Measurements from ENCODE around the gene SCG5.

Gene SCG5

GRCh38 chr15:32691689-32692038 lies 50.2 kb downstream of the SCG5 start:
- DNase-seq (ENCODE audit: low read depth), result no peak

GRCh38 chr15:32692286-32692685 lies 50.8 kb downstream of the SCG5 start:
- no peak for DNase-seq (ENCODE audit: low read depth)

GRCh38 chr15:32694222-32694983 lies 52.9 kb downstream of the SCG5 start:
- DNase-seq (ENCODE audit: low read depth), result no peak

GRCh38 chr15:32698773-32699390 lies 57.4 kb downstream of the SCG5 start:
- DNase-seq (ENCODE audit: low read depth), result no peak

- no peak for DNase-seq (ENCODE audit: low read depth)
Observed at GRCh38 chr15:32700501-32701150, 59.1 kb downstream of the SCG5 start.

- DNase-seq (ENCODE audit: low read depth), result no peak
Observed at GRCh38 chr15:32701863-32702262, 60.4 kb downstream of the SCG5 start.

GRCh38 chr15:32704395-32704981 lies 63.0 kb downstream of the SCG5 start:
- DNase-seq (ENCODE audit: low read depth), result no peak

- no peak for DNase-seq (ENCODE audit: low read depth)
Observed at GRCh38 chr15:32705446-32705845, 63.9 kb downstream of the SCG5 start.

GRCh38 chr15:32706704-32707103 lies 65.2 kb downstream of the SCG5 start:
- DNase-seq (ENCODE audit: low read depth), result peak; percentile 68

GRCh38 chr15:32707436-32707835 lies 65.9 kb downstream of the SCG5 start:
- no peak for DNase-seq (ENCODE audit: low read depth)

GRCh38 chr15:32709295-32710033 lies 68.0 kb downstream of the SCG5 start:
- DNase-seq (ENCODE audit: low read depth), result no peak

- peak; percentile 48 for DNase-seq (ENCODE audit: low read depth)
Observed at GRCh38 chr15:32715276-32715675, 73.8 kb downstream of the SCG5 start.

- no peak for DNase-seq (ENCODE audit: low read depth)
Observed at GRCh38 chr15:32716216-32716914, 74.9 kb downstream of the SCG5 start.

GRCh38 chr15:32716915-32717425 lies 75.5 kb downstream of the SCG5 start:
- no peak for DNase-seq (ENCODE audit: low read depth)

- DNase-seq (ENCODE audit: low read depth), result no peak
Observed at GRCh38 chr15:32717426-32718226, 76.1 kb downstream of the SCG5 start, which contains the start of gene GREM1. TSS of gene GREM1 (plus strand) at chr15:32718004. CDS start at chr15:32730691, 12,687 bp downstream.

GRCh38 chr15:32718227-32718820 lies 76.8 kb downstream of the SCG5 start:
- DNase-seq (ENCODE audit: low read depth), result no peak

- no peak for DNase-seq (ENCODE audit: low read depth)
Observed at GRCh38 chr15:32718821-32719716, 77.6 kb downstream of the SCG5 start.

GRCh38 chr15:32721596-32721995 lies 80.1 kb downstream of the SCG5 start:
- no peak for DNase-seq (ENCODE audit: low read depth)

- DNase-seq (ENCODE audit: low read depth), result no peak
Observed at GRCh38 chr15:32722136-32722535, 80.6 kb downstream of the SCG5 start.

All from non-pigmented ciliary epithelial cell (primary cell).